Esophagus squamous epithelium (tissue), 5 donors: ENCODE measurements around the gene MAD1L1. TPM values are rescaled to one million over a fixed set of nuclear protein-coding genes. Genes with fewer than 3 reads are reported as not detected.

ENCODE experiments used
- DNase-seq: peaks from one replicate; lab custom pipeline; 2025; lab: John Stamatoyannopoulos, UW
- H3K27ac ChIP-seq, 4 donors: fragments of 200-600 bp; sonication (generic); one replicate each; pipeline ENCODE4 v1.5.1; 2016 to 2019; ENCODE audit warnings: mild to moderate bottlenecking in 1 of 4
- H3K27me3 ChIP-seq, 4 donors: fragments of 200-600 bp; sonication (generic); 1 replicate in 3 of 4; 2 replicates in 1 of 4; pipeline versions ENCODE4 v1.5.1 to v1.6.0; 2017 to 2021; ENCODE audit warnings: antibody characterized with exemption in 1 of 4
- H3K36me3 ChIP-seq, 3 donors: fragments of 200-600 bp; sonication (generic); one replicate each; pipeline ENCODE4 v1.5.1; 2016 to 2019
- H3K4me1 ChIP-seq, 3 donors: fragments of 200-600 bp; sonication (generic); one replicate each; pipeline ENCODE4 v1.5.1; 2017 to 2019
- H3K4me3 ChIP-seq, 4 donors: fragments of 200-600 bp; sonication (generic); 1 replicate in 3 of 4; 2 replicates in 1 of 4; pipeline ENCODE4 v1.5.1; 2016 to 2019; ENCODE audit warnings: mild to moderate bottlenecking in 2 of 4, moderate library complexity in 1 of 4
- H3K9me3 ChIP-seq, 3 donors: fragments of 200-600 bp; sonication (generic); one replicate each; pipeline ENCODE4 v1.5.1; 2016 to 2019
- POLR2A ChIP-seq, 4 donors: fragments of 450-650 bp; IDR thresholded peaks; one replicate each; pipeline ENCODE4 v1.6.1; 2017; ENCODE audit warnings: antibody characterized with exemption in 4 of 4, mild to moderate bottlenecking in 4 of 4, moderate library complexity in 3 of 4
- WGBS, 2 donors: methylation state at CpG; one replicate each; pipeline ENCODE4 v1.1.5; 2018; 5-methylcytosine and 5-hydroxymethylcytosine counted together
- intact Hi-C: fragments of 100-400 bp; cut with DNase I; formaldehyde crosslinking; loops from one replicate; pipeline ENCODE4 v1.15.0; 2022
- total RNA-seq, 4 donors: library from RNA; depleted of rRNA; stranded (reverse); fragments of >200 nt; gene quantifications; one replicate each; pipeline ENCODE4 v1.1.0, GENCODE V29; 2016
- TF ChIP-seq, protein P1 (sequence below), 6 experiments: fragments of 450-650 bp in 4 of 6; fragments of 200-600 bp in 2 of 6; sonication (generic) in 2 of 6; IDR thresholded peaks; one replicate each; pipeline ENCODE4 v1.5.1; 2016 to 2019; ENCODE audit warnings: antibody characterized with exemption in 6 of 6, mild to moderate bottlenecking in 4 of 6, moderate library complexity in 4 of 6
- donor health status: DM: yes; HTN: yes; CAD: no.

The MAD1L1 gene
- total RNA-seq, 4 donors from 2014 or later, result 16.6 to 40.4 (median 30.2) TPM

DNA sequence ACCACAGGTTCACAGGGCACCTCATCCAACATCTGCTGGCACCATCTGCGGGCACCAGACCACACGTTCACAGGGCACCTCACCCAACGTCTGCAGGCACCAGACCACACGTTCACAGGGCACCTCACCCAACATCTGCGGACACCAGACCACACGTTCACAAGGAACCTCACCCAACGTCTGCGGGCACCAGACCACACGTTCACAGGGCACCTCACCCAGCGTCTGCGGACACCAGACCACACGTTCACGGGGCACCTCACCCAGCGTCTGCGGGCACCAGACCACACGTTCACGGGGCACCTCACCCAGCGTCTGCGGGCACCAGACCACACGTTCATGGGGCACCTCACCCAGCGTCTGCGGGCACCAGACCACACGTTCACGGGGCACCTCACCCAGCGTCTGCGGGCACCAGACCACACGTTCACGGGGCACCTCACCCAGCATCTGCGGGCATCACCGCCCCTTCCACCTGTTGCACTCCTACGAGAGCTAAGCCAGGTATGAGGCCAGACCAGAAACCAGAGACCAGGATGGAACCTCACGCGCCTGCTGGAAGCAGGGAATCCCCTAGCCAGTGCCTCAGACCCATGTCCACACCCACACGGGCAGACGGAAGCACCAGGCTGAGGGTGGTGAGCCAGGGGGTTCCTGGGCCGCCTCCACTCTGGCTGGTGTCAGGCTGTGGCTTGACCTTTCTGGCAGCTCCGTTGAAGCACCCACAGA, 182.8 kb downstream of the MAD1L1 start:
- Histone ChIP-seq H3K27ac (no peak overlapping the region), H3K36me3 (peaks cover 0 to 15% (median 0%) of the 10 kb centered on the region in 3 donors), H3K4me3 (no peak overlapping the region), H3K27me3 (no peaks in the 10 kb centered on the region), H3K9me3 (no peaks in the 10 kb centered on the region), H3K4me1 (peaks cover 0 to 17% (median 3%) of the 10 kb centered on the region in 3 donors)
- 90 to 100% methylated on average over 3 to 13 of the region's 37 CpGs for WGBS, 2 donors
- DNase-seq, result no peak
- TF ChIP-seq POLR2A (IDR thresholded peaks at IDR 0.05), result no peak
- TF ChIP-seq, protein P1, sequence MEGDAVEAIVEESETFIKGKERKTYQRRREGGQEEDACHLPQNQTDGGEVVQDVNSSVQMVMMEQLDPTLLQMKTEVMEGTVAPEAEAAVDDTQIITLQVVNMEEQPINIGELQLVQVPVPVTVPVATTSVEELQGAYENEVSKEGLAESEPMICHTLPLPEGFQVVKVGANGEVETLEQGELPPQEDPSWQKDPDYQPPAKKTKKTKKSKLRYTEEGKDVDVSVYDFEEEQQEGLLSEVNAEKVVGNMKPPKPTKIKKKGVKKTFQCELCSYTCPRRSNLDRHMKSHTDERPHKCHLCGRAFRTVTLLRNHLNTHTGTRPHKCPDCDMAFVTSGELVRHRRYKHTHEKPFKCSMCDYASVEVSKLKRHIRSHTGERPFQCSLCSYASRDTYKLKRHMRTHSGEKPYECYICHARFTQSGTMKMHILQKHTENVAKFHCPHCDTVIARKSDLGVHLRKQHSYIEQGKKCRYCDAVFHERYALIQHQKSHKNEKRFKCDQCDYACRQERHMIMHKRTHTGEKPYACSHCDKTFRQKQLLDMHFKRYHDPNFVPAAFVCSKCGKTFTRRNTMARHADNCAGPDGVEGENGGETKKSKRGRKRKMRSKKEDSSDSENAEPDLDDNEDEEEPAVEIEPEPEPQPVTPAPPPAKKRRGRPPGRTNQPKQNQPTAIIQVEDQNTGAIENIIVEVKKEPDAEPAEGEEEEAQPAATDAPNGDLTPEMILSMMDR (IDR thresholded peaks at IDR 0.05), result no peak
- intact Hi-C loops, result no loop called here

DNA sequence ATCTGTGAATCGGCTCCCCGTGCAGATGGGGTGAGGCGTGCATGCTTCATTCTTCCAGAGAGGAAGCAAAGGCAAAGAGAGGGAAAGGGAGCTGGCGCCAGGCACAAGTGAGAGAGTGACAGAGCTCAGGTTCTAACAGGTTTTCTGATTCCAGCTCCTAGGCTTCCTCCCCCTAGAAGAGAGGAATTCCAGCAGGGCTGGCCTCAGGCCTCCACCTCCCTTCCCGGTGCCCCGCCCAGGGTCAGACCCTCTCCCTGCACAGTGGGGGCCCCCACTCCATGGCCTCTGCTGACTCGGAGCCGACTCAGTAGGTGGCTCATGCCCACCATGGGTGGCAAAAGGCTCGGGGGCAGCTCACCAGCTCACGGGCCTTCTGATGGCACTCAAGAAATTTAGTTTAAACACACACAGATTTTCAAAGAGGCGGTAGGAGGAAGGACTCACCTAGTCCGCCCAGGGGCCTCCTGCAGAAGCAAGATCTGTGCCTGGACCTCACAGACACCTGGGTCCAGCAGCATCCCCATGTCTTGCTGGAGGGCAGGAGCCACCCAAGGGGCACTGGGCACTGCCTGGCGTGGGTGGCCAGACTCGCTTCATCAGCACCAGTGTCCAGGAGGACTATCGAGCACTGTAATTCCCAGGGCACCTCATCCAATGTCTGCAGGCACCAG, 183.5 kb downstream of the MAD1L1 start:
- WGBS, 2 donors, result 31 to 71% methylated on average over 6 to 8 of the region's 15 CpGs
- H3K4me1 ChIP-seq, result peaks cover 0 to 14% (median 3%) of the 10 kb centered on the region in 3 donors
- intact Hi-C loops, result no loop called here
- no peak for DNase-seq
- H3K36me3 ChIP-seq, result peaks cover 0 to 13% (median 0%) of the 10 kb centered on the region in 3 donors
- TF ChIP-seq, protein P1 (IDR thresholded peaks at IDR 0.05), result no peak
- TF ChIP-seq POLR2A (IDR thresholded peaks at IDR 0.05), result no peak
- H3K9me3 ChIP-seq, result no peaks in the 10 kb centered on the region
- no peak overlapping the region for H3K4me3 ChIP-seq
- H3K27me3 ChIP-seq, result no peaks in the 10 kb centered on the region
- H3K27ac ChIP-seq, result no peak overlapping the region

DNA sequence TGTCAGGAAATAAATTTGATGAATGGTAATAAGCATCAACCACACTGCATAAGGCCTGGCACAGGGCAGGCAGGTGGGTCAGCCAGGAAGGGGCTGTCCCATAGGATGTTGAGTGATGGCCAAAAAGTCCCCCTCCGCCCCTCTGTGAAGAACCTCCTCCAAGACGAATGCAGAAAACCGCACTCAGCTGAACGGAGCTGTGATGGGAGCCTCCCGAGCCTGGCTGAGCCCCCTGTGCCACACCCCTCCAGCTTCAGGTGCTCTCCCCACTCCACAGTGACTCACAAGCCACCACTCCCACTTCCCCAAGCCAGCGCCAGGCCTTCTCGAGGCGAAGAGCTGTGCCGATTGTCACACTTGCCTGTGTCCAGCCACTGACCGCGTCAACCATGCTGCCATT, 184.2 kb downstream of the MAD1L1 start:
- H3K36me3 ChIP-seq, result peaks cover 0 to 14% (median 0%) of the 10 kb centered on the region in 3 donors
- WGBS, 2 donors, result 17 to 54% methylated on average over 9 to 11 of the region's 11 CpGs
- TF ChIP-seq POLR2A (IDR thresholded peaks at IDR 0.05), result no peak
- TF ChIP-seq, protein P1 (IDR thresholded peaks at IDR 0.05), result no peak
- no peak overlapping the region for H3K27ac ChIP-seq
- H3K4me1 ChIP-seq, result peaks cover 0 to 14% (median 3%) of the 10 kb centered on the region in 3 donors
- H3K9me3 ChIP-seq, result no peaks in the 10 kb centered on the region
- no peak overlapping the region for H3K4me3 ChIP-seq
- intact Hi-C loops, result no loop called here
- no peak for DNase-seq
- no peaks in the 10 kb centered on the region for H3K27me3 ChIP-seq

DNA sequence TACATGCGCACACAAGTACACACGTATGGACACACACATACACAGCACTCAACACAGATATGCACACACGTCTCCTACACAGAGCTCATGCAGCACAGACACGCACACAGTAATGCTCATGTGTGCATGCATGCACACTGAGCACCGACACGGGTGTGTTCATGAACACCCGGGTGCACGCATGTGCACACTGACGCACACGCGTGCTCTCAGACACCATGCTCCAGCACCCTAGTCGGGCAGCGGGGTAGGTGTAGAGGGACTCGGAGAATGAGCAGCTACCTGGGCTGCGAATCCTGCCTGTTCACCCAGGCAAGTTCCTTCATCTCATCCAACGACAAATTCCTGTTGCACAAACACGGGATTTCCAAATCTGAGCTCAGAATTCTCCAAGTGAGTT, 184.7 kb downstream of the MAD1L1 start:
- no peaks in the 10 kb centered on the region for H3K27me3 ChIP-seq
- 86 to 90% methylated on average over 8 to 17 of the region's 17 CpGs for WGBS, 2 donors
- H3K4me1 ChIP-seq, result peaks cover 0 to 14% (median 3%) of the 10 kb centered on the region in 3 donors
- DNase-seq, result no peak
- H3K9me3 ChIP-seq, result no peaks in the 10 kb centered on the region
- intact Hi-C loops, result no loop called here
- H3K36me3 ChIP-seq, result peaks cover 0 to 12% (median 0%) of the 10 kb centered on the region in 3 donors
- no peak overlapping the region for H3K4me3 ChIP-seq
- no peak overlapping the region for H3K27ac ChIP-seq
- TF ChIP-seq POLR2A (IDR thresholded peaks at IDR 0.05), result no peak
- TF ChIP-seq, protein P1 (IDR thresholded peaks at IDR 0.05), result no peak
